WI38 (cell line): ENCODE data around the gene CSNK1G1.
"Not testable (repeated sequence)": the region's sequence is repeated elsewhere in the genome, so short reads cannot be mapped to it uniquely, and the experiment has no call there.

Experiments used
- H3K4me3 ChIP-seq: 2 replicates; pipeline ENCODE4 v1.5.1; 2011; ENCODE audit warnings: low read depth, mild to moderate bottlenecking, control low read depth, low read length
- TF ChIP-seq, protein P1 (sequence below): IDR thresholded peaks from 2 replicates; pipeline ENCODE4 v1.5.1; 2012; ENCODE audit warnings: low read depth, mild to moderate bottlenecking, control low read depth, low read length

The CSNK1G1 gene

DNA sequence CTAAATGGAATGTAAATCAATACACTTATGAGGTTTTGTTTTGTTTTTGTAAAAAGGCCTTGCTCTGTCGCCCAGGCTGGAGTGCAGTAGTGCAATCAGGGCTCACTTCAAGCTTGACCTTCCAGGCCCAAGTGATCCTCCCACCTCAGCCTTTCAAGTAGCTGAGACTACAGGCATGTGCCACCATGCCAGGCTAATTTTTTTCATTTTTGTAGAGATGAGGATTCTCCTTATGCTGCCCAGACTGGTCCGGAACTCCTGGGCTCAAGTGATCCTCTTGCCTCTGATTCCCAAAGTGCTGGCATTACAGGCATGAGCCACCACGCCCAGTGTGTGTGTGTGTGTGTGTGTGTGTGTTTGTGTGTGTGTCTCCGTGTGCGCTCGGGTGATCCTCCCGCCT lies 30.3 kb upstream of the CSNK1G1 start:
- TF ChIP-seq, protein P1, sequence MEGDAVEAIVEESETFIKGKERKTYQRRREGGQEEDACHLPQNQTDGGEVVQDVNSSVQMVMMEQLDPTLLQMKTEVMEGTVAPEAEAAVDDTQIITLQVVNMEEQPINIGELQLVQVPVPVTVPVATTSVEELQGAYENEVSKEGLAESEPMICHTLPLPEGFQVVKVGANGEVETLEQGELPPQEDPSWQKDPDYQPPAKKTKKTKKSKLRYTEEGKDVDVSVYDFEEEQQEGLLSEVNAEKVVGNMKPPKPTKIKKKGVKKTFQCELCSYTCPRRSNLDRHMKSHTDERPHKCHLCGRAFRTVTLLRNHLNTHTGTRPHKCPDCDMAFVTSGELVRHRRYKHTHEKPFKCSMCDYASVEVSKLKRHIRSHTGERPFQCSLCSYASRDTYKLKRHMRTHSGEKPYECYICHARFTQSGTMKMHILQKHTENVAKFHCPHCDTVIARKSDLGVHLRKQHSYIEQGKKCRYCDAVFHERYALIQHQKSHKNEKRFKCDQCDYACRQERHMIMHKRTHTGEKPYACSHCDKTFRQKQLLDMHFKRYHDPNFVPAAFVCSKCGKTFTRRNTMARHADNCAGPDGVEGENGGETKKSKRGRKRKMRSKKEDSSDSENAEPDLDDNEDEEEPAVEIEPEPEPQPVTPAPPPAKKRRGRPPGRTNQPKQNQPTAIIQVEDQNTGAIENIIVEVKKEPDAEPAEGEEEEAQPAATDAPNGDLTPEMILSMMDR: no peak
- H3K4me3 ChIP-seq: no peak overlapping the region

DNA sequence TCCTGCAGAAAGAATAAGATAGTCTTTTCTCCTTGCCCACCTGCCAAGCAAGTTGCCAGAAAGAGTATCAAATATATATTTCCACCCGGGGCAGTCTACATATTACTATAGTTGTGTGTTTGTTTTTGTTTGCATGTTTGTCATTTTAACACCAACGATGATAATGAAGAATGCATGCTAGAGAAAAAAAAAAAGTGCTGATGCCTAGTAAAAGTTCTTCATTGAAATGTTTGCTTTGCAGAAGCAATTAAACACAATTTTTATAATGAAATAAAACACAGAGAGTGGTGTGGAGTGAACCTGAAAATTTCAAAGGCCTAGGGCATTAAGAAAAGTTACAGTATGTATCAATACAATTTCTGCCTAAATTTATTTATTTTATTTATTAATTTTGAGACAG lies 27.8 kb upstream of the CSNK1G1 start:
- H3K4me3 ChIP-seq: no peak overlapping the region
- TF ChIP-seq, protein P1: no peak

DNA sequence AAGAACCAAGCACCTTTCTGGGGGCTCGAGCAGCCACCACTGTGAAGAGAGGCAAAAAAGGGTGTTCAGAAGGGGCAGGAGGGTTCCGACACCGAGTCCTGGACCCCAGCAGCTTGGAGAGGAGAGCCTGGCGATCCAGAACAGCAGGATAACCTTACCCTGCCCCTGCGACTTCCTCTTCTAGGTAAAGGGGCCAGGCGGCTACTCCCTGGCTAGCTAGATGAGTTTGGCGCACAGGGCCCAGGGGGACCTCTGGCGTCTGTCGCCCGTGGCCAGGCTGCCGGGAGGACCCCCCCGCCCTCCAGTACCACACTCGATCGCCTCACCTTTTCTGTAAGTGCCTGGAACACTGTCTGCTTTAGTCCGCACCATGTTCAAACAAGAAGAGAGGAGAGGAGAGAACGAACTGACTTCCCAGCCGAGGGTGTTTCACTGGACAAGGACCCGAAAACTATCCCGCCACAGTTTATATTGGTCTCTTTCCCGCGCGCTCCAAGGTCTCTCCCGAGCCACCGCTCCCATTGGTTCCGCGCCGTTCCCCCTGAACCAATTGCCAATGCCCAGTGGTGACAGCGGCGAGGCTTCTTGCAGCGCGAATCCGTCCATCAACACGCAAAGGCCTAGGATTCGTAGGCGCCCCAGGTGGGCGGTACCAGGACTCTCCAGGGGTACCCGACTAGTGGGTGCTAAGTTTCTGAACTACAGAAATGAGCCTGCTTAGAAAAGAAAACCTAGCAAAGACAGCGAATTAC lies 25.2 kb upstream of the CSNK1G1 start, which contains the start of gene PCLAF:
TSS of gene PCLAF (minus strand) at position 442 of the 752 bp plus-strand sequence. CDS start at position 372, 70 bp downstream.
- peak within 1 kb of the TSS; percentile 67 for H3K4me3 ChIP-seq
- TF ChIP-seq, protein P1: no peak

GRCh38 chr15:64380130-64380870 lies 24.3 kb upstream of the CSNK1G1 start:
- peak overlapping the region; percentile 67 for H3K4me3 ChIP-seq

DNA sequence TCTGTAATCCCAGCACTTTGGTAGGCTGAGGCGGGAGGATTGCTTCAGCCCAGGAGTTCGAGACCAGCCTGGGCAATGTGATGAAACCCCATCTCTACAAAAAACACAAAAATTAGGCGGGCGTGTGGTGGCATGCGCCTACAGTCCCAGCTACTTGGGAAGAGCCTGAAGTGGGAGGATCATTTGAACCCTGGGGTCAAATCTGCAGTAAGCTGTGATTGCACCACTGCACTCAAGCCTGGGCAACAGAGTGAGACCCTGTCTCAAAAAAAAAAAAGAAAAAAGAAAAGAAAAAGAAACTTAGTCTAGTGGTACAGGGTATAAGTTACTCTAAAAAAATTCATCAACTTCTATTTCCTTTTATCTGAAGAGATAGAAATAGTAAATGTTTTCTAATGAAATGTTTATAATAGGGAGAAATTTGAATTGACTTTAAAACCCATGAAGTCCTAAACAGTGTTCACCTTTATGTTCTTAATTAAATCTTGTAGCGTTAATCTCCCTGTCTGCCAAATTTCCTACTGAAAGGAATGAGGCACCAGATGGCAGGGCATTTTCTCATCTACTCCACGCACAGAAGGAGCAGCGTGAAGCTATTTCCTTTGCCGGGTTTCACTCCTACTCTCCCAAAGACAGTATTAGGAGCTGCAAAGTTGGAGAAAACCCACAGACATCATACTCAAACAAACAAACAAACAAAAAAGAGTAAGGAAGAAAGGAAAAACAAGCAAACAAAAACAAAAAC lies 23.4 kb upstream of the CSNK1G1 start:
- peak overlapping the region; percentile 7 for H3K4me3 ChIP-seq
- TF ChIP-seq, protein P1: no peak

DNA sequence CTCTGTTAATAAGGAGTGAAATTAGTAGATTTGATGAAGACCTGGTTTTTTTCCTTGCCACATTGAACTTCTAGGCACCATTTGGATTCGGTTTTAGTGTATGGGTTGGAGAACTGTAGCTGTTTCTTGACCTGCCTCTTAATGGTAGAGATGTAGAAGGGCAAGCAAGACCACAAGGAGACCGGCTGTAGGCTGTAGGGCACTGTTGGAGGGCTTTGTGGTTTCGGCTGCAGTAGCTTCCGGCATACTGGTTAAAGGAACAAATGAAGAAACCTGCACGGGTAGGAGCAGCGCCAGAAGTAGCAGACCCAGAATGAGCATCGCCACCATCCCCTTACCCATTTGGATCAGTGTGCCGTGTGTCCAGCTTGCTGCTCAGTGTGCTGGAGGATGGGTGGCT lies 17.4 kb upstream of the CSNK1G1 start:
- no peak overlapping the region for H3K4me3 ChIP-seq
- TF ChIP-seq, protein P1: no peak

DNA sequence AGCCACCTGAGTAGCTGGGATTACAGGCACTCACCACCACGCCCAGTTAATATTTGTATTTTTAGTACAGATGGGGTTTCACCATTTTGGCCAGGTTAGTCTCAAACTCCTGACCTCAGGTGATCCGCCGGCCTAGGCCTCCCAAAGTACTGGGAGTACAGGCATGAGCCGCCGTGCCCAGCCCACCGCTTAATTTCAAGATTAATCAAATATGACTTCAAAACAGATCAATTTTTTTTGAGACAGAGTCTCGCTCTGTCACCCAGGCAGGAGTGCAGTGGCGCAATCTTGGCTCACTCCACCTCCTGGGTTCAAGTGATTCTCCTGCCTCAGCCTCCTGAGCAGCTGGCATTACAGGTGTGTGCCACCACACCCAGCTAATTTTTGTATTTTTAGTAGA lies 15.4 kb upstream of the CSNK1G1 start:
- not testable (repeated sequence) for H3K4me3 ChIP-seq

GRCh38 chr15:64369078-64369607 lies 13.2 kb upstream of the CSNK1G1 start:
- TF ChIP-seq, protein P1: no peak
- H3K4me3 ChIP-seq: no peak overlapping the region
